H9 (cell line): ENCODE results near the gene WT1. TPM values are rescaled to one million over a fixed set of nuclear protein-coding genes. Genes with fewer than 3 reads are reported as not detected.

Experiments
- DNase-seq: peaks from one replicate; pipeline ENCODE4 v3.0.0-alpha.2; 2017
- H2AFZ ChIP-seq: one replicate; pipeline ENCODE4 v1.6.1; 2013; ENCODE audit warnings: mild to moderate bottlenecking, low read length, control low read depth, moderate library complexity
- H2AK5ac ChIP-seq: 2 replicates; pipeline ENCODE4 v1.6.1; 2013; ENCODE audit warnings: low read length, control low read depth, mixed read lengths; ENCODE audit not compliant: insufficient read length
- H2BK120ac ChIP-seq: one replicate; pipeline ENCODE4 v1.6.1; 2013; ENCODE audit warnings: low read depth, mild to moderate bottlenecking, low read length, control low read depth, inconsistent platforms; ENCODE audit not compliant: poor library complexity, severe bottlenecking
- H2BK12ac ChIP-seq: 2 replicates; pipeline ENCODE4 v1.6.1; 2013; ENCODE audit warnings: low read length, control low read depth, mixed read lengths, low read depth; ENCODE audit not compliant: insufficient read length
- H2BK15ac ChIP-seq: 2 replicates; pipeline ENCODE4 v1.6.1; 2013; ENCODE audit warnings: low read depth, low read length, control low read depth
- H2BK20ac ChIP-seq: one replicate; pipeline ENCODE4 v1.6.1; 2013; ENCODE audit warnings: low read depth, mild to moderate bottlenecking, low read length, control low read depth, inconsistent platforms; ENCODE audit not compliant: poor library complexity, severe bottlenecking
- H2BK5ac ChIP-seq: 2 replicates; pipeline ENCODE4 v1.6.1; 2013; ENCODE audit warnings: low read length, control low read depth, mixed read lengths; ENCODE audit not compliant: insufficient read length
- H3K14ac ChIP-seq: 2 replicates; pipeline ENCODE4 v1.6.1; 2013; ENCODE audit warnings: low read length, control low read depth; ENCODE audit not compliant: insufficient read depth
- H3K18ac ChIP-seq: 2 replicates; pipeline ENCODE4 v1.6.1; 2013; ENCODE audit warnings: low read depth, mild to moderate bottlenecking, mixed read lengths, low read length, control low read depth; ENCODE audit not compliant: insufficient read length
- H3K23ac ChIP-seq: 2 replicates; pipeline ENCODE4 v1.6.1; 2013; ENCODE audit warnings: low read length, control low read depth, mixed read lengths, low read depth; ENCODE audit not compliant: insufficient read length
- H3K23me2 ChIP-seq: 2 replicates; pipeline ENCODE4 v1.6.1; 2013; ENCODE audit warnings: low read depth, mild to moderate bottlenecking, mixed read lengths, low read length, control low read depth; ENCODE audit not compliant: insufficient read length, poor library complexity, severe bottlenecking
- H3K27ac ChIP-seq: 2 replicates; pipeline ENCODE4 v1.5.1; 2013; ENCODE audit warnings: low read length, control low read depth, mixed read lengths, low read depth; ENCODE audit not compliant: insufficient read length
- H3K27me3 ChIP-seq: 2 replicates; pipeline ENCODE4 v1.6.1; 2013; ENCODE audit warnings: low read length, control low read depth, inconsistent platforms; ENCODE audit not compliant: insufficient read depth
- H3K4ac ChIP-seq: 2 replicates; pipeline ENCODE4 v1.6.1; 2013; ENCODE audit warnings: low read depth, mild to moderate bottlenecking, control low read depth, inconsistent platforms, low read length, moderate library complexity
- H3K4me1 ChIP-seq: 2 replicates; pipeline ENCODE4 v1.6.1; 2013; ENCODE audit warnings: low read length, control low read depth, inconsistent platforms; ENCODE audit not compliant: insufficient read depth
- H3K4me2 ChIP-seq: 2 replicates; pipeline ENCODE4 v1.6.1; 2013; ENCODE audit warnings: low read length, control low read depth, mixed read lengths; ENCODE audit not compliant: insufficient read length, insufficient read depth
- H3K56ac ChIP-seq: 2 replicates; pipeline ENCODE4 v1.6.1; 2013; ENCODE audit warnings: low read depth, mild to moderate bottlenecking, mixed read lengths, low read length, control low read depth; ENCODE audit not compliant: insufficient read length
- H3K79me1 ChIP-seq: 2 replicates; pipeline ENCODE4 v1.6.1; 2013; ENCODE audit warnings: low read depth, mild to moderate bottlenecking, moderate library complexity, low read length, control low read depth, inconsistent platforms; ENCODE audit not compliant: insufficient read depth, poor library complexity, severe bottlenecking
- H3K79me2 ChIP-seq: 2 replicates; pipeline ENCODE4 v1.6.1; 2013; ENCODE audit warnings: low read length, control low read depth, inconsistent platforms; ENCODE audit not compliant: insufficient read depth
- H3K9ac ChIP-seq: 2 replicates; pipeline ENCODE4 v1.6.1; 2013; ENCODE audit warnings: low read length, control low read depth, mixed read lengths; ENCODE audit not compliant: insufficient read length; ENCODE audit errors: extremely low read depth
- H3K9me3 ChIP-seq: one replicate; pipeline ENCODE4 v1.6.1; 2013; ENCODE audit warnings: low read depth, low read length, inconsistent platforms; ENCODE audit not compliant: control insufficient read depth
- H3T11ph ChIP-seq: one replicate; pipeline ENCODE4 v1.6.1; 2013; ENCODE audit warnings: mild to moderate bottlenecking, low read length, control low read depth, inconsistent platforms
- H4K20me1 ChIP-seq: one replicate; pipeline ENCODE4 v1.6.1; 2013; ENCODE audit not compliant: control insufficient read depth, insufficient read length, insufficient read depth
- H4K5ac ChIP-seq: 2 replicates; pipeline ENCODE4 v1.6.1; 2013; ENCODE audit warnings: low read depth, mild to moderate bottlenecking, mixed read lengths, low read length, control low read depth; ENCODE audit not compliant: insufficient read length
- H4K8ac ChIP-seq: replicated peaks from 2 replicates; pipeline ENCODE4 v1.6.1; 2013; ENCODE audit warnings: low read length, control low read depth, mixed read lengths, low read depth; ENCODE audit not compliant: insufficient read length
- H4K91ac ChIP-seq: 2 replicates; pipeline ENCODE4 v1.6.1; 2013; ENCODE audit warnings: low read depth, mild to moderate bottlenecking, moderate library complexity, mixed read lengths, low read length, control low read depth; ENCODE audit not compliant: insufficient read length
- H3K27ac Mint-ChIP-seq, 3 experiments: 2 replicates in 2 of 3; 3 replicates in 1 of 3; pipeline ENCODE4 v1.8.0; 2020 to 2021; ENCODE audit warnings: mixed read lengths in 3 of 3, mild to moderate bottlenecking in 1 of 3, moderate library complexity in 1 of 3
- H3K27me3 Mint-ChIP-seq: 2 replicates; pipeline ENCODE4 v1.8.0; 2021; ENCODE audit warnings: low read depth, mild to moderate bottlenecking, moderate library complexity, mixed read lengths
- H3K36me3 Mint-ChIP-seq, 3 experiments: 2 replicates in 2 of 3; 3 replicates in 1 of 3; pipeline ENCODE4 v1.8.0; 2020 to 2021; ENCODE audit warnings: low read depth in 3 of 3, mixed read lengths in 3 of 3; ENCODE audit not compliant: insufficient read depth in 1 of 3
- H3K4me1 Mint-ChIP-seq, 2 experiments: 2 replicates each; pipeline ENCODE4 v1.8.0; 2020; ENCODE audit warnings: mixed read lengths in 2 of 2
- H3K4me3 Mint-ChIP-seq, 2 experiments: 2 replicates in 1 of 2; 3 replicates in 1 of 2; pipeline ENCODE4 v1.8.0; 2020 to 2021; ENCODE audit warnings: mild to moderate bottlenecking in 2 of 2, mixed read lengths in 2 of 2, moderate library complexity in 1 of 2
- H3K9me3 Mint-ChIP-seq, 2 experiments: 2 replicates in 1 of 2; 3 replicates in 1 of 2; pipeline ENCODE4 v1.8.0; 2020; ENCODE audit warnings: mild to moderate bottlenecking in 2 of 2, mixed read lengths in 2 of 2, moderate library complexity in 1 of 2
- CTCF ChIP-seq: fragments of 200-600 bp; sonication (generic); conservative IDR thresholded peaks from 3 replicates; pipeline ENCODE4 v1.8.0; 2021; ENCODE audit warnings: antibody characterized with exemption, mild to moderate bottlenecking
- WGBS: extraction: QIAGEN DNeasy Blood & Tissue Kit; methylation state at CpG from one replicate; pipeline ENCODE4 v1.1.7; 2013; ENCODE audit warnings: missing lambda C conversion rate, low lambda C conversion rate, mixed read lengths; ENCODE audit not compliant: insufficient read length; ENCODE audit errors: extremely low coverage; 5-methylcytosine and 5-hydroxymethylcytosine counted together
- total RNA-seq: library from RNA; stranded (reverse); gene quantifications from 2 replicates; pipeline ENCODE4 v1.2.1, GENCODE V29; 2021

The WT1 gene
- total RNA-seq, 1 experiment from 2014 or later: 0.20 TPM

GRCh38 chr11:32462011-32462690 is 26.8 kb upstream of the WT1 start:
- Histone ChIP-seq H4K5ac (no peak overlapping the region), H4K20me1 (no peaks in the 10 kb centered on the region), H3K4ac (no peak overlapping the region), H3K4me1 (no peaks in the 10 kb centered on the region), H4K8ac (no peak overlapping the region), H2BK15ac (no peak overlapping the region), H3K23me2 (no peaks in the 10 kb centered on the region), H3K27ac (no peak overlapping the region), H3K79me2 (no peaks in the 10 kb centered on the region), H3K56ac (no peak overlapping the region), H2AFZ (no peak overlapping the region), H3K18ac (no peak overlapping the region), H3K4me2 (no peak overlapping the region), H3K27me3 (no peaks in the 10 kb centered on the region), H4K91ac (no peak overlapping the region), H2BK20ac (no peak overlapping the region), H2AK5ac (no peak overlapping the region), H3T11ph (no peak overlapping the region), H2BK12ac (no peak overlapping the region), H3K9ac (no peak overlapping the region), H3K23ac (no peak overlapping the region), H2BK120ac (no peak overlapping the region), H3K14ac (no peak overlapping the region), H2BK5ac (no peak overlapping the region), H3K79me1 (no peaks in the 10 kb centered on the region), H3K9me3 (no peaks in the 10 kb centered on the region)
- no peak overlapping the region for H3K4me3 Mint-ChIP-seq
- no peaks in the 10 kb centered on the region for H3K4me1 Mint-ChIP-seq
- no peak for DNase-seq
- no peaks in the 10 kb centered on the region for H3K36me3 Mint-ChIP-seq
- H3K9me3 Mint-ChIP-seq: no peaks in the 10 kb centered on the region
- peaks cover 4% of the 10 kb centered on the region for H3K27me3 Mint-ChIP-seq
- WGBS: no CpG with 5 or more reads among the region's 9 CpGs
- no peak overlapping the region for H3K27ac Mint-ChIP-seq
- no peak for TF ChIP-seq CTCF
